ENCODE results near the gene IGF2BP2. TPM values are rescaled to one million over a fixed set of nuclear protein-coding genes. Genes with fewer than 3 reads are reported as not detected.

The IGF2BP2 gene
- total and polyA plus RNA-seq, 2 of the 8 experiments (the other 6 are each of a cell fraction or from before 2014, with no cell fraction given) = 7.4 to 121 TPM

- Histone ChIP-seq H3K4ac (replicated peaks; ENCODE audit: insufficient read length, low read depth, low read length) (no peak overlapping the region), H3K9ac (replicated peaks in 1 of 4; ENCODE audit: extremely low read depth in 1 of 4, low read depth in 3 of 4, low read length in 3 of 4) (no peak overlapping the region), H2AFZ (ENCODE audit: low read length) (no peak overlapping the region), H3K27me3 (replicated peaks in 1 of 4; ENCODE audit: control insufficient read depth in 3 of 4, extremely low read depth in 1 of 4, insufficient read depth in 3 of 4, low read length in 3 of 4) (no peaks in the 10 kb centered on the region), H3K9me3 (ENCODE audit: insufficient read depth in 2 of 2, low read depth in 1 of 2, low read length in 1 of 2) (no peaks in the 10 kb centered on the region), H3K4me3 (ENCODE audit: extremely low read depth in 1 of 4, insufficient read depth in 2 of 4, low read depth in 3 of 4, low read length in 4 of 4) (no peak overlapping the region), H4K91ac (replicated peaks; ENCODE audit: insufficient read length, low read length) (no peak overlapping the region), H4K5ac (ENCODE audit: insufficient read length, low read depth, low read length) (no peak overlapping the region), H2BK20ac (ENCODE audit: low read length) (no peak overlapping the region), H3K14ac (ENCODE audit: insufficient read length) (no peak overlapping the region), H2BK15ac (ENCODE audit: low read length) (no peak overlapping the region), H3K4me2 (ENCODE audit: insufficient read depth in 1 of 2, low read depth in 2 of 2, low read length in 2 of 2) (no peak overlapping the region), H3K23ac (ENCODE audit: insufficient read length) (no peak overlapping the region), H3K18ac (ENCODE audit: extremely low read depth, low read length) (no peak overlapping the region), H3K4me1 (replicated peaks in 1 of 4; ENCODE audit: control insufficient read depth in 3 of 4, insufficient read depth in 4 of 4, low read length in 3 of 4) (peaks cover under 1 to 6% (median 1%) of the 10 kb centered on the region in 4 experiments), H3K27ac (ENCODE audit: low read depth, low read length) (no peak overlapping the region), H3K23me2 (ENCODE audit: low read depth, low read length) (no peaks in the 10 kb centered on the region), H4K8ac (ENCODE audit: extremely low read depth, insufficient read depth, low read length) (no peak overlapping the region), H2BK12ac (ENCODE audit: low read depth, low read length) (no peak overlapping the region), H2BK5ac (ENCODE audit: low read depth, low read length) (no peak overlapping the region), H3K36me3 (ENCODE audit: control insufficient read depth in 2 of 4, insufficient read depth in 4 of 4, low read length in 3 of 4) (peaks cover 17 to 84% (median 40%) of the 10 kb centered on the region in 4 experiments), H2BK120ac (replicated peaks; ENCODE audit: low read depth, low read length) (no peak overlapping the region), H3K79me2 (ENCODE audit: control insufficient read depth in 1 of 2, insufficient read depth in 2 of 2, low read length in 2 of 2) (no peaks in the 10 kb centered on the region), H4K20me1 (replicated peaks in 1 of 2; ENCODE audit: control insufficient read depth in 1 of 2, insufficient read depth in 2 of 2, low read length in 2 of 2) (peaks cover 1 to 3% of the 10 kb centered on the region in 2 experiments), H3K56ac (replicated peaks; ENCODE audit: insufficient read length, low read depth, low read length) (no peak overlapping the region), H2AK5ac (ENCODE audit: low read depth, low read length) (no peak overlapping the region), H3K79me1 (ENCODE audit: low read depth, low read length) (no peaks in the 10 kb centered on the region)
- FAIRE-seq (no peak), DNase-seq (ENCODE audit: low read depth in 1 of 2, low spot score in 2 of 2) (no peak)
- peak; percentile 7; the same call in 1 of the 2 replicates for TF ChIP-seq POLR2AphosphoS5 (IDR thresholded peaks at IDR 0.05; ENCODE audit: low read depth, low read length)
- TF ChIP-seq BRCA1 (IDR thresholded peaks at IDR 0.05; ENCODE audit: low read depth, low read length) = no peak
- CTCF ChIA-PET (ENCODE audit: partially characterized antibody) = interaction anchor here (0.7 to 1.5 kb wide), 2 partner anchors 8 to 25 kb away, joined by 3 to 5 read pairs; no protein-coding TSS in a partner anchor
- POLR2A ChIA-PET (ENCODE audit: partially characterized antibody) = interaction anchor here (0.5 to 3.0 kb wide), 4 partner anchors 8 to 267 kb away, joined by 3 to 11 read pairs (median 4); no protein-coding TSS in a partner anchor
- WGBS, 2 experiments (ENCODE audit: extremely low coverage in 1 of 2, insufficient coverage in 1 of 2, insufficient read length in 1 of 2, insufficient replicate concordance in 2 of 2, low coverage in 1 of 2, low lambda C conversion rate in 2 of 2, missing lambda C conversion rate in 1 of 2) = 98% methylated on average over 9 of the region's 9 CpGs; no CpG with 5 or more reads in 1 of the 2 experiments
Observed at GRCh38 chr3:185651971-185652370, 172.9 kb downstream of the IGF2BP2 start.

Measured in H1 (cell line).